ENCODE results near the gene ANKS1B. TPM values are rescaled to one million over a fixed set of nuclear protein-coding genes. Genes with fewer than 3 reads are reported as not detected.

ANKS1B gene
- total and polyA plus RNA-seq, 10 of the 15 experiments (the other 5 are each of a cell fraction or from before 2014, with no cell fraction given): 0.16 to 1.3 (median 0.82) TPM; not detected in 7

DNA sequence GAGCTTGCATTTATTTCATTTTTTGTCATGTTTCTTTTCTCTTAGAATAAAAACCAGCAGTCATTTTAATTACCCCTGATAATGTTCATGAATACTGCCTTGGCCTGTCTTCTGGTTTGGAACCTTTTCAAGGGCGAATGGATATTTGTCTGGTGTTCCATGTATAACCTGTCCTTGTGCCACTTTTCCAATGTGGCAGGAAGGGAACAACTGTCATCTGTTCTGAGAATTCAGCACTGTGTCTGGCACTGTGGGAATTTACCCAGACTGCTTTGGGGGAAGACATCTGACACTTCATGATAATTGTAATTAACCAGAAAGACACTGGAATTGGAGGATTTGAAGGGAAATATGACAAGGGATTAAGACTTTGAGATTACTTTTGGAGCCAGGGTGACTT is 986.8 kb downstream of the ANKS1B start:
- intact Hi-C loops (cut with micrococcal nuclease; ENCODE audit: unreplicated experiment): loop anchor here (1.0 to 10.0 kb wide), 6 partner anchors 43 to 573 kb away; no protein-coding TSS in a partner anchor
- DNase-seq (ENCODE audit: low read depth, low spot score): no peak
- ChIA-PET CTCF (interaction anchor here (0.6 to 4.1 kb wide), 30 partner anchors 9 to 507 kb away, joined by 3 to 63 read pairs (median 7); no protein-coding TSS in a partner anchor), POLR2A (interaction anchor here (0.7 kb wide), 1 partner anchor 135 kb away, joined by 4 read pairs; no protein-coding TSS in a partner anchor), RAD21 (ENCODE audit: unreplicated experiment) (interaction anchor here (0.7 to 3.9 kb wide), 14 partner anchors 12 to 479 kb away, joined by 3 to 32 read pairs (median 8); partner anchors contain the start of genes APAF1 and IKBIP), SMC1A (ENCODE audit: uncharacterized antibody, unreplicated experiment) (interaction anchor here (0.7 to 5.1 kb wide), 19 partner anchors 9 to 431 kb away, joined by 3 to 48 read pairs (median 4); no protein-coding TSS in a partner anchor)
- Histone ChIP-seq H3K79me2 (ENCODE audit: control insufficient read depth, insufficient read depth, low read length) (no peaks in the 10 kb centered on the region), H3K27me3 (replicated peaks in 1 of 2; ENCODE audit: control insufficient read depth in 2 of 2, insufficient read depth in 2 of 2, low read length in 1 of 2) (no peaks in the 10 kb centered on the region), H3K27ac (ENCODE audit: control insufficient read depth, insufficient read depth) (no peak overlapping the region), H3K36me3 (ENCODE audit: control insufficient read depth in 2 of 2, insufficient read depth in 2 of 2, low read length in 1 of 2) (no peaks in the 10 kb centered on the region), H4K20me1 (ENCODE audit: control insufficient read depth, insufficient read depth) (no peaks in the 10 kb centered on the region), H2AFZ (ENCODE audit: control insufficient read depth, low read depth, low read length) (no peak overlapping the region), H3K4me2 (ENCODE audit: control insufficient read depth, insufficient read depth) (no peak overlapping the region), H3K4me1 (ENCODE audit: control insufficient read depth, insufficient read depth, low read length) (no peaks in the 10 kb centered on the region), H3K9ac (ENCODE audit: control insufficient read depth, insufficient read depth, low read length) (no peak overlapping the region), H3K9me3 (replicated peaks; ENCODE audit: control insufficient read depth, insufficient read depth, low read length) (no peaks in the 10 kb centered on the region), H3K4me3 (no peak overlapping the region)
- TF ChIP-seq ZNF274 (IDR thresholded peaks at IDR 0.05; ENCODE audit: insufficient read depth, insufficient read length) (no peak), PML (IDR thresholded peaks at IDR 0.05; ENCODE audit: low read length) (no peak), SIX5 (IDR thresholded peaks at IDR 0.05; ENCODE audit: low read depth, low read length, severe bottlenecking) (no peak)
- TF ChIP-seq, protein P1, sequence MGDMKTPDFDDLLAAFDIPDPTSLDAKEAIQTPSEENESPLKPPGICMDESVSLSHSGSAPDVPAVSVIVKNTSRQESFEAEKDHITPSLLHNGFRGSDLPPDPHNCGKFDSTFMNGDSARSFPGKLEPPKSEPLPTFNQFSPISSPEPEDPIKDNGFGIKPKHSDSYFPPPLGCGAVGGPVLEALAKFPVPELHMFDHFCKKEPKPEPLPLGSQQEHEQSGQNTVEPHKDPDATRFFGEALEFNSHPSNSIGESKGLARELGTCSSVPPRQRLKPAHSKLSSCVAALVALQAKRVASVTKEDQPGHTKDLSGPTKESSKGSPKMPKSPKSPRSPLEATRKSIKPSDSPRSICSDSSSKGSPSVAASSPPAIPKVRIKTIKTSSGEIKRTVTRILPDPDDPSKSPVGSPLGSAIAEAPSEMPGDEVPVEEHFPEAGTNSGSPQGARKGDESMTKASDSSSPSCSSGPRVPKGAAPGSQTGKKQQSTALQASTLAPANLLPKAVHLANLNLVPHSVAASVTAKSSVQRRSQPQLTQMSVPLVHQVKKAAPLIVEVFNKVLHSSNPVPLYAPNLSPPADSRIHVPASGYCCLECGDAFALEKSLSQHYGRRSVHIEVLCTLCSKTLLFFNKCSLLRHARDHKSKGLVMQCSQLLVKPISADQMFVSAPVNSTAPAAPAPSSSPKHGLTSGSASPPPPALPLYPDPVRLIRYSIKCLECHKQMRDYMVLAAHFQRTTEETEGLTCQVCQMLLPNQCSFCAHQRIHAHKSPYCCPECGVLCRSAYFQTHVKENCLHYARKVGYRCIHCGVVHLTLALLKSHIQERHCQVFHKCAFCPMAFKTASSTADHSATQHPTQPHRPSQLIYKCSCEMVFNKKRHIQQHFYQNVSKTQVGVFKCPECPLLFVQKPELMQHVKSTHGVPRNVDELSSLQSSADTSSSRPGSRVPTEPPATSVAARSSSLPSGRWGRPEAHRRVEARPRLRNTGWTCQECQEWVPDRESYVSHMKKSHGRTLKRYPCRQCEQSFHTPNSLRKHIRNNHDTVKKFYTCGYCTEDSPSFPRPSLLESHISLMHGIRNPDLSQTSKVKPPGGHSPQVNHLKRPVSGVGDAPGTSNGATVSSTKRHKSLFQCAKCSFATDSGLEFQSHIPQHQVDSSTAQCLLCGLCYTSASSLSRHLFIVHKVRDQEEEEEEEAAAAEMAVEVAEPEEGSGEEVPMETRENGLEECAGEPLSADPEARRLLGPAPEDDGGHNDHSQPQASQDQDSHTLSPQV (IDR thresholded peaks at IDR 0.05): 0 out of 2 replicates have a peak, but pooled peaks have one; percentile 24
- in situ Hi-C loops (cut with MboI): loop anchor here (5.0 to 25.0 kb wide), 3 partner anchors 303 to 561 kb away; no protein-coding TSS in a partner anchor
- no peak for FAIRE-seq
- no TSS peak for BruUV-seq (replicated peaks)
- 0% methylated on average over 1 of the region's 1 CpG for WGBS (ENCODE audit: insufficient coverage, insufficient replicate concordance, low lambda C conversion rate, missing lambda C conversion rate)
- ATAC-seq: no peak
